Measurements from ENCODE around the gene MCTP2.

MCTP2 gene

GRCh38 chr15:94386351-94386750, 155.0 kb downstream of the MCTP2 start:
- H3K36me3 Mint-ChIP-seq (ENCODE audit: low read depth) = peaks cover 40% of the 10 kb centered on the region
- H3K9me3 Mint-ChIP-seq = no peaks in the 10 kb centered on the region
- H3K27ac Mint-ChIP-seq = no peak overlapping the region
- H3K4me3 Mint-ChIP-seq = no peak overlapping the region
- no peaks in the 10 kb centered on the region for H3K27me3 Mint-ChIP-seq
- H3K4me1 Mint-ChIP-seq (ENCODE audit: low read depth) = peaks cover 15% of the 10 kb centered on the region

GRCh38 chr15:94387442-94387841, 156.1 kb downstream of the MCTP2 start:
- H3K27me3 Mint-ChIP-seq = no peaks in the 10 kb centered on the region
- H3K4me1 Mint-ChIP-seq (ENCODE audit: low read depth) = peaks cover 15% of the 10 kb centered on the region
- H3K36me3 Mint-ChIP-seq (ENCODE audit: low read depth) = peaks cover 43% of the 10 kb centered on the region
- no peak overlapping the region for H3K4me3 Mint-ChIP-seq
- H3K27ac Mint-ChIP-seq = no peak overlapping the region
- H3K9me3 Mint-ChIP-seq = no peaks in the 10 kb centered on the region

- Mint-ChIP-seq H3K27ac (no peak overlapping the region), H3K4me3 (no peak overlapping the region), H3K27me3 (no peaks in the 10 kb centered on the region), H3K36me3 (ENCODE audit: low read depth) (peaks cover 38% of the 10 kb centered on the region), H3K9me3 (no peaks in the 10 kb centered on the region), H3K4me1 (ENCODE audit: low read depth) (peaks cover 15% of the 10 kb centered on the region)
These were observed 156.6 kb downstream of the MCTP2 start for GRCh38 chr15:94387849-94388441.

- peaks cover 23% of the 10 kb centered on the region for H3K36me3 Mint-ChIP-seq (ENCODE audit: low read depth)
- H3K9me3 Mint-ChIP-seq = no peaks in the 10 kb centered on the region
- H3K27ac Mint-ChIP-seq = no peak overlapping the region
- no peaks in the 10 kb centered on the region for H3K27me3 Mint-ChIP-seq
- no peak overlapping the region for H3K4me3 Mint-ChIP-seq
- H3K4me1 Mint-ChIP-seq (ENCODE audit: low read depth) = no peaks in the 10 kb centered on the region
These were observed 164.3 kb downstream of the MCTP2 start for GRCh38 chr15:94395640-94396039.

GRCh38 chr15:94397337-94397736, 166.0 kb downstream of the MCTP2 start:
- Mint-ChIP-seq H3K9me3 (no peaks in the 10 kb centered on the region), H3K27ac (no peak overlapping the region), H3K4me1 (ENCODE audit: low read depth) (no peaks in the 10 kb centered on the region), H3K36me3 (ENCODE audit: low read depth) (peaks cover 27% of the 10 kb centered on the region), H3K27me3 (no peaks in the 10 kb centered on the region), H3K4me3 (no peak overlapping the region)

GRCh38 chr15:94398001-94398400, 166.6 kb downstream of the MCTP2 start:
- Mint-ChIP-seq H3K27ac (no peak overlapping the region), H3K9me3 (no peaks in the 10 kb centered on the region)

GRCh38 chr15:94400526-94401298, 169.4 kb downstream of the MCTP2 start:
- Mint-ChIP-seq H3K4me3 (no peak overlapping the region), H3K27ac (no peak overlapping the region), H3K36me3 (ENCODE audit: low read depth) (peaks cover 48% of the 10 kb centered on the region), H3K9me3 (no peaks in the 10 kb centered on the region), H3K4me1 (ENCODE audit: low read depth) (no peaks in the 10 kb centered on the region), H3K27me3 (no peaks in the 10 kb centered on the region)

More at GRCh38 chr15:94398001-94398400, 166.6 kb downstream of the MCTP2 start:
- Mint-ChIP-seq H3K4me1 (ENCODE audit: low read depth) (no peaks in the 10 kb centered on the region), H3K4me3 (no peak overlapping the region), H3K36me3 (ENCODE audit: low read depth) (peaks cover 30% of the 10 kb centered on the region), H3K27me3 (no peaks in the 10 kb centered on the region)

GRCh38 chr15:94403331-94403730, 172.0 kb downstream of the MCTP2 start:
- Mint-ChIP-seq H3K4me1 (ENCODE audit: low read depth) (no peaks in the 10 kb centered on the region), H3K27me3 (no peaks in the 10 kb centered on the region), H3K36me3 (ENCODE audit: low read depth) (peaks cover 47% of the 10 kb centered on the region), H3K27ac (no peak overlapping the region), H3K9me3 (no peaks in the 10 kb centered on the region), H3K4me3 (no peak overlapping the region)

GRCh38 chr15:94404733-94405283, 173.4 kb downstream of the MCTP2 start:
- no peak overlapping the region for H3K4me3 Mint-ChIP-seq
- H3K9me3 Mint-ChIP-seq = no peaks in the 10 kb centered on the region
- peaks cover 34% of the 10 kb centered on the region for H3K36me3 Mint-ChIP-seq (ENCODE audit: low read depth)
- H3K27me3 Mint-ChIP-seq = no peaks in the 10 kb centered on the region
- no peaks in the 10 kb centered on the region for H3K4me1 Mint-ChIP-seq (ENCODE audit: low read depth)
- H3K27ac Mint-ChIP-seq = no peak overlapping the region

GRCh38 chr15:94411285-94411684, 179.9 kb downstream of the MCTP2 start:
- Mint-ChIP-seq H3K4me3 (no peak overlapping the region), H3K27ac (no peak overlapping the region), H3K4me1 (ENCODE audit: low read depth) (no peaks in the 10 kb centered on the region), H3K27me3 (no peaks in the 10 kb centered on the region), H3K9me3 (no peaks in the 10 kb centered on the region), H3K36me3 (ENCODE audit: low read depth) (peaks cover 8% of the 10 kb centered on the region)

- H3K4me1 Mint-ChIP-seq (ENCODE audit: low read depth) = no peaks in the 10 kb centered on the region
- H3K36me3 Mint-ChIP-seq (ENCODE audit: low read depth) = peaks cover 8% of the 10 kb centered on the region
- H3K27ac Mint-ChIP-seq = no peak overlapping the region
- H3K27me3 Mint-ChIP-seq = no peaks in the 10 kb centered on the region
- no peak overlapping the region for H3K4me3 Mint-ChIP-seq
- H3K9me3 Mint-ChIP-seq = no peaks in the 10 kb centered on the region
These were observed 180.5 kb downstream of the MCTP2 start for GRCh38 chr15:94411846-94412245.

- no peak overlapping the region for H3K4me3 Mint-ChIP-seq
- H3K4me1 Mint-ChIP-seq (ENCODE audit: low read depth) = no peaks in the 10 kb centered on the region
- H3K27me3 Mint-ChIP-seq = no peaks in the 10 kb centered on the region
- H3K27ac Mint-ChIP-seq = no peak overlapping the region
- H3K9me3 Mint-ChIP-seq = no peaks in the 10 kb centered on the region
- peaks cover 8% of the 10 kb centered on the region for H3K36me3 Mint-ChIP-seq (ENCODE audit: low read depth)
These were observed 181.8 kb downstream of the MCTP2 start for GRCh38 chr15:94412979-94413746.

GRCh38 chr15:94414916-94415315, 183.6 kb downstream of the MCTP2 start:
- no peak overlapping the region for H3K4me3 Mint-ChIP-seq
- H3K27me3 Mint-ChIP-seq = no peaks in the 10 kb centered on the region
- H3K36me3 Mint-ChIP-seq (ENCODE audit: low read depth) = peaks cover 8% of the 10 kb centered on the region
- no peaks in the 10 kb centered on the region for H3K9me3 Mint-ChIP-seq
- no peaks in the 10 kb centered on the region for H3K4me1 Mint-ChIP-seq (ENCODE audit: low read depth)
- no peak overlapping the region for H3K27ac Mint-ChIP-seq

GRCh38 chr15:94416267-94416666, 184.9 kb downstream of the MCTP2 start:
- peaks cover 16% of the 10 kb centered on the region for H3K36me3 Mint-ChIP-seq (ENCODE audit: low read depth)
- H3K9me3 Mint-ChIP-seq = no peaks in the 10 kb centered on the region
- H3K4me1 Mint-ChIP-seq (ENCODE audit: low read depth) = no peaks in the 10 kb centered on the region
- H3K27me3 Mint-ChIP-seq = no peaks in the 10 kb centered on the region
- no peak overlapping the region for H3K27ac Mint-ChIP-seq
- no peak overlapping the region for H3K4me3 Mint-ChIP-seq

GRCh38 chr15:94416820-94417219, 185.5 kb downstream of the MCTP2 start:
- peaks cover 19% of the 10 kb centered on the region for H3K36me3 Mint-ChIP-seq (ENCODE audit: low read depth)
- H3K4me1 Mint-ChIP-seq (ENCODE audit: low read depth) = no peaks in the 10 kb centered on the region

More at GRCh38 chr15:94416820-94417219, 185.5 kb downstream of the MCTP2 start:
- H3K4me3 Mint-ChIP-seq = no peak overlapping the region
- H3K27ac Mint-ChIP-seq = no peak overlapping the region
- no peaks in the 10 kb centered on the region for H3K27me3 Mint-ChIP-seq
- H3K9me3 Mint-ChIP-seq = no peaks in the 10 kb centered on the region
